A549 (cell line): Measurements from ENCODE around the gene RPL10. TPM values are rescaled to one million over a fixed set of nuclear protein-coding genes. Genes with fewer than 3 reads are reported as not detected.

Experiments used
- ATAC-seq, 2 experiments: fragments of 200-7000 bp in 1 of 2; fragments of >200 bp in 1 of 2; cut with Nextera tagmentation in 1 of 2; cut with Tn5 transposase in 1 of 2; 3 replicates each; pipeline versions ENCODE4 v1.8.0 to v1.9.1; 2018 to 2020; ENCODE audit warnings: mild to moderate bottlenecking in 1 of 2, moderate library complexity in 1 of 2
- CTCF ChIA-PET: fragments of 300-600 bp; sonication (Branson Sonifier 250); formaldehyde crosslinking; extraction: SDS; loops from one replicate; lab custom pipeline; 2021; ENCODE audit warnings: antibody characterized with exemption, inconsistent platforms; lab: Yijun Ruan, JAX
- POLR2A ChIA-PET: fragments of 350-600 bp; formaldehyde crosslinking; extraction: SDS; loops from one replicate; lab custom pipeline; 2021; ENCODE audit warnings: antibody characterized with exemption, inconsistent platforms; lab: Yijun Ruan, JAX
- DNase-seq, 2 experiments: peaks; one replicate each; pipeline versions ENCODE4 v3.0.0 to v3.0.0-alpha.2; 2011 to 2016; ENCODE audit warnings: low read depth in 1 of 2, low spot score in 1 of 2
- FAIRE-seq: peaks from 2 replicates; lab custom pipeline; 2011; peaks lifted over from hg19 to GRCh38; lab: Jason Lieb, UNC
- H3K27ac ChIP-seq, 2 experiments: fragments of >200 bp; sonication (Bioruptor Twin); formaldehyde crosslinking; 3 replicates each; pipeline ENCODE4 v1.5.1; 2016 to 2017
- H3K4me1 ChIP-seq: fragments of >200 bp; sonication (Bioruptor Twin); formaldehyde crosslinking; 3 replicates; pipeline ENCODE4 v1.6.1; 2016
- H3K4me2 ChIP-seq: fragments of >200 bp; sonication (Bioruptor Twin); formaldehyde crosslinking; 3 replicates; pipeline ENCODE4 v1.6.1; 2016
- H3K4me3 ChIP-seq: fragments of >200 bp; sonication (Bioruptor Twin); formaldehyde crosslinking; 3 replicates; pipeline ENCODE4 v1.5.1; 2016
- H3K9me3 ChIP-seq: fragments of >200 bp; sonication (Bioruptor Twin); formaldehyde crosslinking; 3 replicates; pipeline ENCODE4 v1.6.1; 2016
- ATOH8 ChIP-seq: fragments of 250-450 bp; sonication (Bioruptor Pico); IDR thresholded peaks from 2 replicates; pipeline ENCODE4 v1.5.0; 2020; ENCODE audit warnings: low read depth, mild to moderate bottlenecking, moderate library complexity
- CEBPB ChIP-seq, 2 experiments: fragments of >200 bp in 1 of 2; sonication (Bioruptor Twin) in 1 of 2; formaldehyde crosslinking in 1 of 2; IDR thresholded peaks; 2 replicates each; pipeline ENCODE4 v1.6.1; 2012 to 2016
- CHD4 ChIP-seq: fragments of 200-600 bp; sonication (generic); IDR thresholded peaks from 2 replicates; pipeline ENCODE4 v1.6.1; 2016; ENCODE audit warnings: antibody characterized with exemption, mild to moderate bottlenecking, borderline replicate concordance
- CTCF ChIP-seq: fragments of >200 bp; sonication (Bioruptor Twin); formaldehyde crosslinking; IDR thresholded peaks from 3 replicates; pipeline ENCODE4 v1.5.1; 2016
- EHMT2 ChIP-seq: fragments of 200-600 bp; sonication (generic); IDR thresholded peaks from 2 replicates; pipeline ENCODE4 v1.6.1; 2016; ENCODE audit warnings: antibody characterized with exemption, low read depth, mild to moderate bottlenecking, moderate library complexity
- EP300 ChIP-seq, 2 experiments: fragments of >200 bp; sonication (Bioruptor Twin); formaldehyde crosslinking; IDR thresholded peaks; 2 replicates in 1 of 2; 3 replicates in 1 of 2; pipeline ENCODE4 v1.6.1; 2016 to 2017
- FOSL2 ChIP-seq, 2 experiments: fragments of 450-650 bp in 1 of 2; fragments of >200 bp in 1 of 2; sonication (Bioruptor Twin) in 1 of 2; formaldehyde crosslinking; IDR thresholded peaks; 2 replicates each; pipeline versions ENCODE4 v1.5.0 to v1.6.1; 2016 to 2020; ENCODE audit warnings: mild to moderate bottlenecking in 1 of 2, moderate library complexity in 1 of 2
- HDAC2 ChIP-seq: fragments of 200-600 bp; sonication (generic); IDR thresholded peaks from 2 replicates; pipeline ENCODE4 v1.6.1; 2016
- HES2 ChIP-seq: fragments of >200 bp; sonication (Bioruptor Twin); formaldehyde crosslinking; IDR thresholded peaks from 2 replicates; pipeline ENCODE4 v1.6.1; 2016
- HOXB13 ChIP-seq: fragments of 250-450 bp; sonication (Bioruptor Pico); IDR thresholded peaks from 2 replicates; pipeline ENCODE4 v1.5.0; 2020; ENCODE audit warnings: low read depth, mild to moderate bottlenecking, moderate library complexity
- JUN ChIP-seq, 2 experiments: fragments of >200 bp; sonication (Bioruptor Twin); formaldehyde crosslinking; IDR thresholded peaks; 2 replicates in 1 of 2; 3 replicates in 1 of 2; pipeline ENCODE4 v1.6.1; 2016 to 2017
- JUNB ChIP-seq: fragments of >200 bp; sonication (Bioruptor Twin); formaldehyde crosslinking; IDR thresholded peaks from 2 replicates; pipeline ENCODE4 v1.6.1; 2016
- KDM1A ChIP-seq: fragments of 200-600 bp; sonication (generic); IDR thresholded peaks from 2 replicates; pipeline ENCODE4 v1.6.1; 2016; ENCODE audit warnings: low read depth, mild to moderate bottlenecking
- MAX ChIP-seq: IDR thresholded peaks from 2 replicates; pipeline ENCODE4 v1.6.1; 2012
- MYC ChIP-seq: IDR thresholded peaks from 2 replicates; pipeline ENCODE4 v1.6.1; 2012; ENCODE audit warnings: mild to moderate bottlenecking, inconsistent platforms, low read length, improper control_type of control experiment, borderline replicate concordance
- NR3C1 ChIP-seq: fragments of >200 bp; sonication (Bioruptor Twin); formaldehyde crosslinking; IDR thresholded peaks from 3 replicates; pipeline ENCODE4 v1.6.1; 2017
- TFCP2L1 ChIP-seq: fragments of 250-450 bp; sonication (Bioruptor Pico); IDR thresholded peaks from 2 replicates; pipeline ENCODE4 v1.5.0; 2021; ENCODE audit warnings: mild to moderate bottlenecking
- USF2 ChIP-seq: fragments of 450-650 bp; IDR thresholded peaks from 2 replicates; pipeline ENCODE4 v1.6.1; 2014; ENCODE audit warnings: antibody characterized with exemption
- ZC3H11A ChIP-seq: fragments of 450-650 bp; IDR thresholded peaks from 2 replicates; pipeline ENCODE4 v1.6.1; 2014; ENCODE audit warnings: antibody characterized with exemption, mild to moderate bottlenecking
- ZFP36 ChIP-seq: fragments of 450-650 bp; IDR thresholded peaks from 2 replicates; pipeline ENCODE4 v1.6.1; 2014; ENCODE audit warnings: borderline replicate concordance; ENCODE audit not compliant: partially characterized antibody
- WGBS: methylation state at CpG from one replicate; pipeline ENCODE4 v1.1.6; 2017; ENCODE audit errors: missing lambda C conversion rate; 5-methylcytosine and 5-hydroxymethylcytosine counted together
- polyA plus RNA-seq, 4 experiments: library from polyadenylated mRNA; depleted of rRNA in 3 of 4; stranded (reverse); fragments of >200 nt; fragmentation: RNase III in 1 of 4; extraction: RNeasy Plus Mini Kit Qiagen cat#74134 plus additional on column Dnase treatment in 1 of 4; gene quantifications; 2 replicates in 3 of 4; 3 replicates in 1 of 4; pipeline ENCODE4 v1.2.3, GENCODE V29; 2011 to 2017

RPL10 gene
- polyA plus RNA-seq, 2 of the 4 experiments (the other 2 are of a cell fraction): 3,216 to 4,804 TPM

GRCh38 chrX:154445776-154446175 lies 47.6 kb downstream of the RPL10 start:
- ATAC-seq (no peak), FAIRE-seq (no peak), DNase-seq (no peak)
- H3K9me3 ChIP-seq: no peaks in the 10 kb centered on the region
- POLR2A ChIA-PET: no interaction called here
- TF ChIP-seq FOSL2 (IDR thresholded peaks at IDR 0.05) (no peak), FOSL2 (CRISPR knock-in tag; IDR thresholded peaks at IDR 0.05) (no peak), KDM1A (no peak), USF2 (no peak), HES2 (no peak), JUNB (no peak), HDAC2 (no peak), EP300 (IDR thresholded peaks at IDR 0.05) (no peak), JUN (IDR thresholded peaks at IDR 0.05) (no peak)
- H3K4me1 ChIP-seq: peaks cover 12% of the 10 kb centered on the region
- H3K27ac ChIP-seq: no peak overlapping the region
- WGBS: 96% methylated on average over 16 of the region's 16 CpGs
- no peak overlapping the region for H3K4me3 ChIP-seq
- CTCF ChIA-PET: interaction anchor here (0.8 to 3.0 kb wide), 3 partner anchors 9 to 72 kb away, joined by 3 to 11 read pairs (median 4); no protein-coding TSS in a partner anchor
- H3K4me2 ChIP-seq: peak overlapping the region; percentile 99; the same call in 2 of the 3 replicates

GRCh38 chrX:154446430-154446829 lies 48.3 kb downstream of the RPL10 start:
- no peak for ATAC-seq
- DNase-seq: no peak
- H3K9me3 ChIP-seq: no peaks in the 10 kb centered on the region
- H3K4me1 ChIP-seq: peaks cover 12% of the 10 kb centered on the region
- FAIRE-seq: no peak
- ChIA-PET CTCF (interaction anchor here (1.1 to 3.0 kb wide), 2 partner anchors 37 to 73 kb away, joined by 4 to 11 read pairs; no protein-coding TSS in a partner anchor), POLR2A (no interaction called here)
- H3K4me3 ChIP-seq: no peak overlapping the region
- no peak overlapping the region for H3K4me2 ChIP-seq
- no peak overlapping the region for H3K27ac ChIP-seq
- WGBS: 94% methylated on average over 12 of the region's 12 CpGs
- TF ChIP-seq EHMT2 (no peak), ZC3H11A (no peak), HES2 (no peak), NR3C1 (no peak), MYC (no peak), USF2 (no peak), ATOH8 (no peak), ZFP36 (no peak), CHD4 (no peak), CEBPB (IDR thresholded peaks at IDR 0.05) (no peak), TFCP2L1 (CRISPR knock-in tag) (no peak), HOXB13 (CRISPR knock-in tag) (no peak), JUNB (no peak), CTCF (no peak), MAX (no peak)
